Bone marrow (tissue), 2 donors: ENCODE data around the gene EXOC6.

ENCODE experiments used
- DNase-seq, 2 donors: peaks; one replicate each; lab custom pipeline; 2025; lab: John Stamatoyannopoulos, UW

The EXOC6 gene

GRCh38 chr10:92848441-92849233, at the start of gene EXOC6:
Gene EXOC6, plus strand, starts transcription at chr10:92848520. Its CDS starts 14 bp downstream, at chr10:92848534.
- peak; percentile 50 to 74 for DNase-seq

DNA sequence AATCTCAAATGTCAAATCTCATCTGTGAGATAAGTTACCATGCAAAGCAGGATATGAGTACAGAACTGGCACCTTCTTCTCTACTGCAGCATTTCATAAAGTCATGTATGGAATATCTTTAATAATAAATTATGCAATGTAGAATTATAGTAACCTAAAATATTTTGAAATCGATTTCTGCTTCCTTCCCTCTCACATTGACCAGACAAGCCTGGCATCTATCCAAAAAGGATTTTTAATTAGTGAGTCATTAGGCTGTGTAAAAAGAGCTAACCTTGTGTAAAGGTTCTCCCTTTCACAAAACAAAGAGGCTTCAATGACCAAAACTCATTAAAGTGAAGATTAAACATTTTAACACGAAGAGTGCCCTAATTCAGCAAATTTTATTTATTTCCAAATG, 48.8 kb upstream of the EXOC6 start:
- DNase-seq: no peak

- DNase-seq: no peak
These were observed 48.1 kb upstream of the EXOC6 start for GRCh38 chr10:92800134-92800733.

DNA sequence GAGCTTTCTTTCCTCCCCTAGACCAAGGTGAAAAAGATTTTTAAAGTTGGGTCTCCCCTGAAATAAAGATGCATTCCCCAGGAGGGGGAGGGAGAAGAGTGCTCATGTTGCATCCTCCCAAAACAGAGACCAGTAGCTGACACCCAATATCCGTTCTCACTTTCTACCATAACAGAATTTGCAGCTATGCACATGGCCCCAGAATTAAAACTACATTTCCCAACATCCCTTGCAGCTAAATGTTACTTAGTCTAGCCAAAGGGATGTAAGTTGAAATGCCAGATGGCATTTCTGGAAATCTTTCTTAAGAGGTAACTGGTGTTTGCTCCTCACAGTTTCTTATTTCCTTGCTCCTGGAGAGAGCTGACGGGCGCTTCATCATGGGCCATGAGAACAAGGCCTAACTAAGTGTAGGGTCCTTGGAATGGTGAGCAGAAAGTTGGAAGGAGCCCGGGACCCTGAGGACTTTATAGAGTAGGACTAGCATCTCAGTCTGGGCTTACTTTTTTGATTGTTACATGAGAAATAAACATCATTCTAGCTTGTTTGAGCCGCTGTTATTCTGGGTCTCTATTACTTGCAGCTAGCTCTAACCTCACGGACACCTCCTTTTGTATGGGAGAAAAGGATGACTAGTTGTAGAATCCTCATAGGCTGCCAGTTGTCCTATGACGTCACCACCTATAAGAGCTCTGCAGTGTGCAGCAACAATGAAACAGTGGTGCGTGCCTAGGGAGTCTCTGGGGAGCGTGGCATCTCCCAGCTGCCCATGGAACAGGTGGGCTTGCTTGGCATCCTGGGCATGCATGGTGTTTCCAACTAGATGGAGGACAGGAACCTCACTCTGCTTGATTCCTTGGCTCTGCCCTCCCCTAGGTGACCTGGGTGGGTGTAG, 46.1 kb upstream of the EXOC6 start:
- no peak for DNase-seq

DNA sequence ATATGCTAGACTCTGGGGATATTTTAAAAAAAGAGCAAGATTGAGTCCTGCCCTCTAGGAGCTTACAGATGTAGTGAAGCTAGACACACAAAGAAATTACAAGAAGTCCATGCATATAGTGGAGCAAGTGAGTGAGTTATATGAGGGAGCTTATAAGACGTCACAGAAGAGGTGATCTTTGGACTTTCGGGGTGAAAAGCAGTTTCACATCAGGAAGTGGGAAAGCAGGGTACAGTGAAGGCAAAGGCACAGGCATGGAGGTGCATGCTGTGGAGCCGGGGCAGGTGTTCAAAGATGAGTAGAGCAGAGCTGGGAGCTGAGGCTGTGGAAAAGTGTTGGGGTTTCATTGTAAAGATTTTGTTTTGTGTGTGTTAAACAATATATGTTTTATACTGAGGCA, 38.5 kb upstream of the EXOC6 start:
- no peak for DNase-seq

GRCh38 chr10:92810934-92811532, 37.3 kb upstream of the EXOC6 start:
- DNase-seq: no peak

- DNase-seq: no peak
These were observed 36.3 kb upstream of the EXOC6 start for GRCh38 chr10:92811986-92812385.

- DNase-seq: no peak
These were observed 34.3 kb upstream of the EXOC6 start for GRCh38 chr10:92813979-92814378.

DNA sequence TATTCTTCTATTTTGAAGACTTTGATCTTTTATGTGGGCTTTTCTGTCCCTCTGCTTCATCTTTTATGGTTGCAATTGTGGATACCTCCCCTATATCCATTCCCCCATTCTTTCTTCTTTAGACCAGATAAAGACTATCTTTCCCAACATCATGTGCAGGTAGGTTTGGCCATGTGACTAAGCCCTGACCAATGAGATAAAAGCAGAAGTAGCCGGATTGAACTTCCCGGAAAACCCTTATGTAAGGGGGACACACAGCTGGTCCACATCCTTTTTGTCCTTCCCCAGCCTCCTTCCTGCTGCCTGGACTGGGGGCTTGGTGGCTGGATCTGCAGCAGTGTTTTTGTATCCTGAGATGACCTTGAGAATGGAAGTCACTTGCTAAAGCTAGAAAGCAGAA, 33.5 kb upstream of the EXOC6 start:
- DNase-seq: no peak

- no peak for DNase-seq
These were observed 32.2 kb upstream of the EXOC6 start for GRCh38 chr10:92816091-92816531.

- peak in 1 of 2 donors; percentile 77 for DNase-seq
These were observed 26.2 kb upstream of the EXOC6 start for GRCh38 chr10:92822060-92822634.

- peak in 1 of 2 donors; percentile 2 for DNase-seq
These were observed 25.4 kb upstream of the EXOC6 start for GRCh38 chr10:92822964-92823363.

DNA sequence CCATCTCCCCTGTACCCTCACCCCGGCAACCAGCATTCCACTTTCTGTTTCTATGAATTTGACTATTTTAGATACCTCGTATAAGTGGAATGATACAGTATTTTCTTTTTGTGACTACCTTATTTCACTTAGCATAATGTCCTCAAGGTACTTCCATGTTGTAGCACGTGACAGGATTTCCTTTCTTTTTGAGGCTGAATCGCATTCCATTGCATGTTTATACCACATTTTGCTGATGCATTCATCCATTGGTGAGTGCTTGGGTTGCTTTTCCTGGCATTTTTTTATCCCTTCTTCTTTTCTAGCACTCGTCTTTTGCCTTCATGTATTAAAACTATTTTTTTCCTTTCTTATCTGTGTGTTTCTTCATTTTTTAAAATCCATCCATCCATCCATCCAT, 22.3 kb upstream of the EXOC6 start:
- no peak for DNase-seq

GRCh38 chr10:92826504-92826903, 21.8 kb upstream of the EXOC6 start:
- no peak for DNase-seq

GRCh38 chr10:92829042-92829785, 19.1 kb upstream of the EXOC6 start:
- no peak for DNase-seq

DNA sequence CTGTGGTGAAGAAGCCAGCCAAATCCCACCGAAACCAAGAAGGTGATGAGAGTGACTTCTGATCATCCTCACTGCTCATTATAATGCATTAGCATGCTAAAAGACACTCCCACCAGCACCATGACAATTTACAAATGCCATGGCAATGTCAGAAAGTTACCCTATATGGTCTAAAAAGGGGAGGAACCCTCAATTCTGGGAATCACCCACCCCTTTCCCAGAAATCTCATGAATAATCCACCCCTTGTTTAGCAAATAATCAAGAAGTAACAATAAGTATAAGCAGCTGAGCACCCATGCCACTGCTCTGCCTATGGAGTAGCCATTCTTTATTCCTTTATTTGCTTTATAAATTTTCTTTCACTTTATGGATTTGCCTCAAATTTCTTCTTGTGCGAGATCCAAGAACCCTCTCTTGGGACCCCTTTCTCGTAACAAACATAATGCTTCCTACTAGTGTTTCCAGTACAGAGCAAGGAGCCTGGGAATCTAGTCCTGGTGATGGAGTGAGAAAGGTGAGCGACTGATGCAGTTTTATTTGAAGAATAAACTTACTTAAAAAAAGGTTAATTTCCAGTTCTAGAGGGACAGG, 18.4 kb upstream of the EXOC6 start:
- no peak for DNase-seq

DNA sequence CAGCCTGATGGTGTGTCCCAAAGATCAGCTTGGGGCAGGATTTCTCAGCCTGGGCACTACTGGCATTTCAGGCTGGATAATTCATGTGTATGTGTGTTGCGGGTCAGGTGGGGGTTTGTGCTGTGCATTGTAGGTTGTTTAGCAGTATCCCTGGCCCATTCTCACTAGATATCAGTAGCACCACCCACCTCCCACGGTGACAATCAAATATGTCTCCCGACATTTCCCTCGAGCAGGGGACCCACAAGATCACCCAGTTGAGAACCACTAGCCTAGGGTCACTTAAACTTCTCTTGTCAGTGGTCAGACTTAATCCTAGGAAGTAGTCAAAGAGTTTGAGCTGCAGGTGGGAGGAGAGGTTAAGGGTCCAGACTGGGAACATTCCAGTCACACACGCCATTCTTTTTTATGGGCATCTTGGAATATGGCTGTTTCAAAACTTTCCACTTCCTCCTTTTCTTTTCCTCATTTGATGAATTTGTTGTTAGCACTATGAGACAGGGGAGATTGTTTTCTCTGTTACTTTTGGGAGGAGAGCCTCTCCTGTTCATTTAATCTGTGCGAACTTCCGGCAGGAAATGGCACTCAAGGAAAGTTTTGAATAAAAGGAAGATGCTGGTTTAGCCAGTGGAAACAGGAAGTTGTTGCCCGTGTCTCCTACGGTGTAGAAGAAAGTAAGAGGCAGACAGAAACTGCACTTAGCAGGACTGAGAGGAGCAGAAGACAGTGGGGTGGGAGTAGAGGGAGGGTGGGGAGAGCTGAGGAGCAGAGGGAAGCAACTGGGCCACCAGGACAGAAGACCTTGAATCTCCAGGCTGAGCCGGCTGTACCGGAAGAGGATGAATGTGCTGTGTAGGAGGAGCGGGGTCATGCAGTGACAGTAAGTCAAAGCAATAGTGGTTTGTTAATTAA, 17.6 kb upstream of the EXOC6 start:
- peak; percentile 15 to 93 for DNase-seq

DNA sequence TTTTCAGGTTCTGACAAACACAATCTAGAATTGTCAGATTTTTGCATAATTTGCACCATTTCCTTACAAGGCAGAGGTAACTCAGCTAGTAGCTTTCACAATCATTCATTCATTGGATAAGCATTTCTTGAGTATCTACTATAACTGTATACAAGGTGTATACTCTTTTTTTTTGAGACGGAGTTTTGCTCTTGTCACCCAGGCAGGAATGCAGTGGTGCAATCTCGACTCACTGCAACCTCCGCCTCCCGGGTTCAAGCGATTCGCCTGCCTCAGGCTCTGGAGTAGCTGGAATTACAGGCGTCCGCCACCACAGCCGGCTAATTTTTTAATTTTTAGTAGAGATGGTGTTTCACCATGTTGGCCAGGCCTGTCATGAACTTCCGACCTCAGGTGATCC, 16.2 kb upstream of the EXOC6 start:
- DNase-seq: no peak

DNA sequence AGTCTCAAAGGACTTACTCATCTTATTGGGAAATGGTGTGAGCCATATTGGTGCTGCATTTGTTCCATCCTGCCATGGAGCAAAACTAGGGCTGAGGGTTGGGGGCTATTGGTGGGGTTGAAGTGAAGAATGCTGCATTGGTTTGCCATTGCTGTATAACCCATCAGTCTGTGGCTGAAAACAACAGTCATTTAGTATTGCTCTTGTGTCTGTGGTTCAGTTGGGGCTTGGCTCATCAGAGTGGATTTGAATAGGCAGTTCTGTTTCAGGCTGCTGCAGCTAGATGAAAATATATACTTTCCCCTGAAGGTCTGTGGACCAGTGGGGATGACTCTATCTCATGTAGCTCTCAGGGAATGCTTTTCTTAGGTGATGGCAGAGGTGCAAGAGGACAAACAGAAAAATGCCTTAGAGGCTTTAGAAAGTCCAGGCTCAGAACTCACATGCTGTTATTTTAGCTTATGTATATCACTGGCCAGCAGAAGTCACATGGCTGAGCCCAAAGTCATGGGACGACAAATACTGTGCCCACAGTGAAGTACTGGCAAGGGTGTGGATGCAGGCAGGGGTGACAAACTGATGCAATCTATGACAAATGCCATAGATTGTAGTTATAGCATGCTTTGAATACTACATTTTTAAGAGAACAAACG, 15.2 kb upstream of the EXOC6 start:
- no peak for DNase-seq
